NCI-H2029 (cell line): ENCODE results near the gene PYGM.

ENCODE experiments used
- DNase-seq: peaks from one replicate; lab custom pipeline; 2025; lab: John Stamatoyannopoulos, UW

Gene PYGM

GRCh38 chr11:64767344-64768299 lies 7.8 kb upstream of the PYGM start:
- DNase-seq, result peak; percentile 26

GRCh38 chr11:64766881-64767280 lies 7.1 kb upstream of the PYGM start:
- DNase-seq, result no peak

DNA sequence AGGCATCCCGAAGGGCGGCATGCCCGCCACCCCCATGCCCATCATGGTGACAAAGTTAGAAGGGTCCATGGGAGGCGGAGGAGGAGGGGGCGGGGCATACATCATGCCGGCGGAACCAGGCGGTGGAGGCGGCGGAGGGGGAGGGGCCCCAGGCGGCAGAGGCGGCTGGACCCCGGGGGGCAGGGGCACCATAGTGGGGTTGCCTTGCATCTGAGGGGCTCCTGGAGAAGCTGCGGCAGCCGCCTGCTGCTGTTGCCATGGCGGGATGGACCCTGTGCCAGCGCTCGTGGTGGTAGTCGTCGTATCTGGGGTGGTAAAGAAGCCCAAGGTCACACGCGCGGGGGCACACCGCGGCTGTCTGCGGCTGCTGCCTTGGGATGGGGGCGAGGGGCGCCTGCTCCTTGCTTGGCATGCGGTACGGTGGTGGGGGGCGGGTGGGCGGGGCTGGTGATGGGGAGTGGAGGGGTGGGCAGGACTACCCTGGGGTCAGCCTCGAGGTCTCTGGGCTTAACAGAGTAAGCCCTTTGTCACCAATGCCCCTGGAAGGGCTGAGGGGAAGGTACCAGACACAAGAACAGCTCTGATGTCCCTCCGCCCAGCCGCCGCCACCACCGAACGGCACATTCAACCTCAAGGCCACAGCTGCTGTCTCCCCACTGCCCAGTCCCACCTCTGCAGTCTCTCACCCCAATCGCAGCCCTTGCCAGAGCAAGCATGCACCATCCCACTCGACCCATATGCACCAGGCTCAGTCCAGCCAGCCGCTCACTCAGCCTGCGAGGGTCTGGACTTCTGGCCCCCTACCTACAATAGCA lies 6.3 kb upstream of the PYGM start:
- DNase-seq, result no peak

- DNase-seq, result no peak
These were observed 5.6 kb upstream of the PYGM start for GRCh38 chr11:64765291-64765850.

DNA sequence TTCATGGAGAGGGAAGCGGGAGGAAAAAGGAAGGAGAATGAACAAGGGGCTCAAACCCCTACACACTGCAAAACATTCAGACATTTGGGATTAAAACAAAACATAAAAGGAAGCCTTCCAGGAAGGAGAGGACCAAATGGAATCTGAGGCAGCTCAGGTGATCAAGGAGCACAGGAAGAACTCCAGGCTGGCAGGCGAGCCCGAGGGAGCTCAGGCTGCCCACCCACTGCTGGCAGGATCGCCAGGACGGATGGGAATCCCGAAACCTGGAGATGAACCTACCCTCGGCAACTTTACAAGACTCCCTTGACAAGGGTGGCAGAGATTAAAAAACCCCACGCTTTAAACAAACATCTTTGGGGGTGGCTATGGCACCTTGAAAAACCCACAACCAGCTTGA lies 5.0 kb upstream of the PYGM start:
- no peak for DNase-seq

DNA sequence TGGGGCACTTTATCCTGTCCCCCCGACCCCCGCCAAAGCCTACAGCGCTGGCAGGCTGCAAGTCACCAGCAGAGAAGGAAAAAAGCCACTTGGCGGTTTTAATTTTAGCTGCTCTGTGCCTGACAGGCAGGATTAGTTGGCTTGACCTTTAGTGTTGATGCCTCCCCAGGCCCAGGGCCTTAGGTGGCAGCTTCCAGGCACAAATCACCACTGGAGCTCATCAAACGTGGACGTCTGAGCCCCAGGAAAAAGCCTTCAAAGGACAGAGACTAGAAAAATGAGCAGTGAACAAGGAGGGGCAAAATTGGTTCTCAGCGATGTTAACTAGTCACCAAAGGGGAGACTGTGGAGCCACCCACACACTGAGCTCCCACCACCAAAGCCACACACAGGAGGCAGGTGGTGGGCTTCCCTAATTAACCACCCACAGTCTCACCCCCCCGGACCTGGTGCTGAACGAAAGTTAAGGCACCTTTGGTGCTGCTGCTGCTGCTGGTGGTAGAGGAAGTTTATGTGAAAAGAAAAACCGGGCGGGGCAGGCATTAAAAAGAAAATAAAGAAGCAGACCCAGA lies 4.4 kb upstream of the PYGM start:
- DNase-seq, result no peak

- DNase-seq, result no peak
These were observed 3.8 kb upstream of the PYGM start for GRCh38 chr11:64763526-64764039.

GRCh38 chr11:64762674-64763525 lies 3.1 kb upstream of the PYGM start:
- no peak for DNase-seq

GRCh38 chr11:64762277-64762673 lies 2.5 kb upstream of the PYGM start:
- DNase-seq, result no peak

- DNase-seq, result no peak
These were observed 1.1 kb upstream of the PYGM start for GRCh38 chr11:64760759-64761420.

DNA sequence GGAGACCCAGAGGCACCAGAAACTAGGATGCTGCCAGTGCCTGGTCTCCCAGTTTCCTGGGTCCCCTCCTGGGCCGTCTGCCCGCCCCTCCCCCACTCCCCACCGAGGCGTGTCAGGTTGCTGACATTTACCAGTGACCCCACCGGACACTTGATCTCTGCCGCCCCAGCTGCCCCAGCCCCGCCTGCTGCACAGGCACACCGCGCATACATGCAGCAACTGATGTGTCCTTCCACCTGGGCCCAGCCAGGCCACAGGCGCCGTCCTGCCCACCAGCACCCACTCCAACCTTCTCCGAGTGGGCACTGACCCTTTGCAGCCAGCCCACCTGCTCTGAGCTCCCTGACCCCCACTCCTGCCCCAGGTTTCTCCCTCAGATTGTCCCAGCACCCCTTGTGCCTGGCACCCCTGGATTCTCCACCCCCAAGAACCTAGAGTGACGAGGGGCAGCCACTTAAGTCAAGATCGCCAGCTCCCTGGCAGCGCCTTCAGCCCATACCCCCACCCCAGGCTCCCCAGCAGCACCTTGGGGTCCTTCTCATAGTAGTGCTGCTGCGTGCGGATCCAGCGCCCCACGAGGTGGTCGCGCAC lies 548 bp downstream of the PYGM start:
- no peak for DNase-seq

GRCh38 chr11:64758330-64759079 lies 1.3 kb downstream of the PYGM start:
- no peak for DNase-seq

DNA sequence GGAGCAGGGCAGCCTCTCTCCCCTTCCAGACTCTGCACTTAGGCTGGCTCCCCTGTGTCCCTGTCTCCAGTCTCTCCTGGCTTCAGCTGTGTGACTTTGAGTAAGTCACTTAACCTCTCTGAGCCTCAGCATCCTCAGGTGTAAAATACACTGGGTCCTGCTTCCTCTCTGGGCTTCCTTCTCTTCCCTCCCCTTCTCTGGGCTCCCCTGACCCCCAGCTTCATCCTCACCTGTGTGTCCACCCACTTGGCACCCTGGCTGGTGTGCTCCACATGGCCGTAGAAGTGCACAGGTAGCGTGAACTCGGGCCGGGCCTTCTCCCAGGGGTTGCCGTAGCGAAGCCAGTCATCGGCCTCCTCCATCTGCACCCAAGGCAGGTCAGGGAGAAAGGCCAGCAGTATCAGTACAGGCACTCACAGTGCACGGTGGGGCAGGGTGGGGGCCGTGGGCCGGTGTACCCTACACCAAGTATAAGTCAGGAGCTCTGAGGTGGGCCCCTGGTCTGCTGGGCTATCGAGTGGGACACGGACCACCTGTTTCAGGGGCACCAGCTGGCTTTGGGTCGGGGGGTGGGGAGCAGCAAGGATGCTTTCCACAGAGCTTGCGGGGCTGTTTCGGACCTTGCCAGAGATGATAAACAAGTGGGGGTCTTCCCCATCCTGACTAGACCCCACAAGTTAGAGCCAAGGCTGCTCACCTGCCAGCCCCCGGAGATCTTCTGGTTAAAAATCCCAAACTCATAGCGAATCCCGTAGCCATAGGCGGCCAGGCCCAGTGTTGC lies 2.0 kb downstream of the PYGM start:
- DNase-seq, result no peak

GRCh38 chr11:64755681-64756361 lies 4.0 kb downstream of the PYGM start:
- DNase-seq, result no peak

DNA sequence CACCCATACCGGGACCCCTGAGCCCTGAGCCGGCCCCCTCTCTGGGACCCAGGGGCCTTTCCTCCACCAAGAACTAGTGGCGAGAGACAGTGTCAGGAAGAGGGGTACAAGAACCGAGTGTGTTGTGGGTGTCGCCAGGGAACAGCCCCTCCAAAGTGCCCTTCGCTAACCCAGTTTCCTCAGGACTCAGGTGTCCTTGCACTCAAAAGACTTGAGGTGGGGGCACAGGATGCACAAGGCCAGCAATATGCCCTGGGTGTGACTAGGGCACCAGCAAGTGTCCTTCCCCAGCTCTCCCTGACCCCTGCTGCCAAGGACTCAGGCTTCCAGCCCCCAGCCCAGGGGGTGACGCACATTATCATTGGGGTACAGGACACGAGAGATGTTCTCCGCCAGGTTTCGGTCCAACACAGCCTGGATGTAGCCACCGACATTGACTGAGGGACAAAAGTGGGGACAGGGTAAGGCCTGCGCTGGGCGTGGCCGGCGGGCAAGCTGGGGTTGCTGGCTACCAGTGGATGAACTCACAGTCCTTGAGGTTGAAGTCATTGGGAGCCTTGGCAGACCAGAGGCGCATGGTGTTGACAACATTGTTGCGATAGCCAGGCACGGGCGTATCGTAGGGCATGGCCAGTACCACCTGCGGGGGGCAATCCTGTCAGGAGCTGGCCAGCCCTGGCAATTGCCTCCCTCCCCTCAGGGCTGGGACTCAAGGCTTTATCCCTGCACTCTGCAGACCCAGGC lies 4.7 kb downstream of the PYGM start:
- no peak for DNase-seq

- no peak for DNase-seq
These were observed 5.5 kb downstream of the PYGM start for GRCh38 chr11:64754124-64754918.
